ENCODE data around the gene AKR1B1. TPM values are rescaled to one million over a fixed set of nuclear protein-coding genes. Genes with fewer than 3 reads are reported as not detected.
A peak's percentile ranks its signal among the peaks of the same experiment; 100 is the strongest.

AKR1B1 gene
- total RNA-seq, 1 donor from 2014 or later, result 61.8 TPM

DNA sequence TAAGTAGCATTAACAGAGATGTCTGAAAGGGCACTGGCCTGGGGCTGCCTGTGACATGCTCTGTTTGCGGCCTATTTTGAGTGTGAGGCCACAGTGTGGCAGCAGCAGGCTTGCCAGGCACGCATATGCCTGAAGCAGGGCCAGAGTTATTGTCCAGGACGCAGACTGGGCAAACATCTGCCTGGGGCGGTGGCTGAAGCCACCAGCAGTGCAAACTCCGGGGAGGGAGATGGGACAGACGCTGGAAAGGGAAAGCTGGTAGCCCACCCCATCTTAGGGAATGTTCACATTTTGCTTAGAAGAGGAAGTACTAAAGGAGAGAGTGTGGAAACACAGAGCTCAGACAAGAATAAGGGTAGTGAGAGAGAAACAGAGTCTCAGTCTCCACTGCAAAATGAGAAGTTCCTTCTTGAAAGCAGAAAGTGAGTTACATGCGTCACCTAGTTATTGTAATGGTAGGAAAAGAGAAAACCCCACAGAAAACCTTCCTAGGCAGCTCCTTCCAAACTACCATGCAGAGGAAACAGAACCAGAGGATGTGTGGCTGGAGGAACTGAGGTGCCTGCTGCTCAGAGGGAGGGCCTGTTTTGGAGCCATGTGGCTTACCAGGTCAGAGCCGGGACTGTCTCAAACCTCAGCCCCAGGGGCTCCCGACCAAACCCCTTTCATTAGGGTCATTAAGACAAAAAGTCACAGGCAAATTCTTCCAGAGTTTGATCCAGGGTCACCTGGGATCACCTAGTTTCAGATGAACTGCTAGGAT is 14.5 kb downstream of the AKR1B1 start:
- no peaks in the 10 kb centered on the region for H3K27me3 Mint-ChIP-seq (ENCODE audit: unreplicated experiment)
- H3K36me3 Mint-ChIP-seq (ENCODE audit: unreplicated experiment), result peaks cover 64% of the 10 kb centered on the region
- no peak overlapping the region for H3K27ac Mint-ChIP-seq (ENCODE audit: unreplicated experiment)

DNA sequence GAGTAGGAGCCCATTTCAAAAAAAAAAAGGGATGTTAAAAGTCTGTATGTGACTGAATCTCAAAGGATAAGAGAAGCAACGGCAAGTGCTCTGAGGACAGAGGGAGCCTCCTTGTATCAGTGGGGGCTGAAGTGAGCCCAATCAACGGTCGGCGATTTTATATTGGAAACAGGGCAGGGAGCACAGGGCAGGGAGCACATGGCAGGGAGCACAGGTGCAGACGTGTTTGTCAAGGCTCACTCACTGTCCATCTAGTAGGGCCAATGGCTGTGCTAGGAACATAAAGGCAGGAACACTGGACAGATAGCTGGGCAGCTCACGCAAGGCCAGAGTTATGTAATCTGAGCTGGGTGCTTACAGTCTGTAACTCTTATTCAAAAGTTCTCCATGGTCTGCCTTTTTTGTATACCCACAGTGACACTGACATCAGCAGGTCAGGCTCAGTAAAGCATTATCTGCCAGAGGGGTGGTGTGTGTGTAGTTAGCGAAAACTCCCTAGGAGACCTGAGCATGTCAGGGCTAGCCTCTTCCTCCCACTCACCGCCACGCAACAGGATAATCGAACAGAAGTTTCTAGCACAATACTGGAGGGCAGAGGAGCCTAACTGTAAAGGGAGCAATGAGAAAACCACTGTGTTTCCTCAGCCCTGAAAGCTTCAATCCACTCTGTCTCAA is 15.4 kb downstream of the AKR1B1 start:
- Mint-ChIP-seq H3K36me3 (ENCODE audit: unreplicated experiment) (peaks cover 65% of the 10 kb centered on the region), H3K27ac (ENCODE audit: unreplicated experiment) (no peak overlapping the region), H3K9me3 (ENCODE audit: unreplicated experiment) (peaks cover 8% of the 10 kb centered on the region), H3K4me3 (ENCODE audit: unreplicated experiment) (no peak overlapping the region), H3K4me1 (ENCODE audit: unreplicated experiment) (peaks cover under 1% of the 10 kb centered on the region), H3K27me3 (ENCODE audit: unreplicated experiment) (no peaks in the 10 kb centered on the region)
- peak; percentile 68 for DNase-seq (ENCODE audit: extremely low spot score, unreplicated experiment)
- TF ChIP-seq, protein P1, sequence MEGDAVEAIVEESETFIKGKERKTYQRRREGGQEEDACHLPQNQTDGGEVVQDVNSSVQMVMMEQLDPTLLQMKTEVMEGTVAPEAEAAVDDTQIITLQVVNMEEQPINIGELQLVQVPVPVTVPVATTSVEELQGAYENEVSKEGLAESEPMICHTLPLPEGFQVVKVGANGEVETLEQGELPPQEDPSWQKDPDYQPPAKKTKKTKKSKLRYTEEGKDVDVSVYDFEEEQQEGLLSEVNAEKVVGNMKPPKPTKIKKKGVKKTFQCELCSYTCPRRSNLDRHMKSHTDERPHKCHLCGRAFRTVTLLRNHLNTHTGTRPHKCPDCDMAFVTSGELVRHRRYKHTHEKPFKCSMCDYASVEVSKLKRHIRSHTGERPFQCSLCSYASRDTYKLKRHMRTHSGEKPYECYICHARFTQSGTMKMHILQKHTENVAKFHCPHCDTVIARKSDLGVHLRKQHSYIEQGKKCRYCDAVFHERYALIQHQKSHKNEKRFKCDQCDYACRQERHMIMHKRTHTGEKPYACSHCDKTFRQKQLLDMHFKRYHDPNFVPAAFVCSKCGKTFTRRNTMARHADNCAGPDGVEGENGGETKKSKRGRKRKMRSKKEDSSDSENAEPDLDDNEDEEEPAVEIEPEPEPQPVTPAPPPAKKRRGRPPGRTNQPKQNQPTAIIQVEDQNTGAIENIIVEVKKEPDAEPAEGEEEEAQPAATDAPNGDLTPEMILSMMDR (IDR thresholded peaks at IDR 0.05), result no peak

More for the DNA sequence above, 14.5 kb downstream of the AKR1B1 start:
- H3K4me1 Mint-ChIP-seq (ENCODE audit: unreplicated experiment), result peaks cover 5% of the 10 kb centered on the region
- DNase-seq (ENCODE audit: extremely low spot score, unreplicated experiment), result peak; percentile 80
- no peak overlapping the region for H3K4me3 Mint-ChIP-seq (ENCODE audit: unreplicated experiment)
- TF ChIP-seq, protein P1 (IDR thresholded peaks at IDR 0.05), result no peak
- peaks cover 1% of the 10 kb centered on the region for H3K9me3 Mint-ChIP-seq (ENCODE audit: unreplicated experiment)

DNA sequence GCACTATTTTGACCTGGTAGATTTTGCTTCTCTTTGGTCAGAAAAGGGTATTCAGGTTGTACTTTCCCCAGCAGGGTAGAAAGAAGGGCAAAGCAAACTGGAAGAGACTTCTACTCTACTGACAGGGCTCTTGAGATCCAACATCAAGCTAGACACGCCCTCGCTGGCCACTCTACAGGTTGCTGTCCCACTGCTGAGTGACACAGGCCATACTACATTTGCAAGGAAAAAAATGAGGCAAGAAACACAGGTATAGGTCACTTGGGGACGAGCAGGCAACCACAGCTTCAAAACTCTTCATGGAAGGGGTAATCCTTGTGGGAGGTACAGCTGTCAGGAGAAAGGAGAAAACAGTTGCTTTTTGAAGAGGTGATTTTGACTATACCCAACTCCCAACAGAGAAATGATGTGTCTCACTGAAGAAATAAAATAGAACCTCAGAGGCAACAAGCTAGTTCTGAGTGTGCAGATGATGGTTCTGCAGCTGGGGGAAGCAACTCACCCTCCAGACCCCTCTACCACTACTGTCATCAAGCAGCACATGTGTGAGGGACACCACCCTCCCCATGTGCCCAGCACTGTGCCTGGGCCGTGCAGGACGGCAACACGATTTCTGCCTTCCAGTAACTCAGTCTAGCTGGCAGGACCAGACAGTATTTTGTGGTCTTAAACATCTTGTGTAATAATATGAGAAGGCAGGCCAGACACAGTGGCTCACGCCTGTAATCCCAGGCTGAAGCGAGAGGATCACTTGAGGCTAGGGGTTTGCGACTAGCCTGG is 16.3 kb downstream of the AKR1B1 start:
- TF ChIP-seq, protein P1 (IDR thresholded peaks at IDR 0.05), result no peak
- H3K4me1 Mint-ChIP-seq (ENCODE audit: unreplicated experiment), result no peaks in the 10 kb centered on the region
- H3K27ac Mint-ChIP-seq (ENCODE audit: unreplicated experiment), result no peak overlapping the region
- no peaks in the 10 kb centered on the region for H3K27me3 Mint-ChIP-seq (ENCODE audit: unreplicated experiment)
- peak; percentile 64 for DNase-seq (ENCODE audit: extremely low spot score, unreplicated experiment)
- peaks cover 9% of the 10 kb centered on the region for H3K9me3 Mint-ChIP-seq (ENCODE audit: unreplicated experiment)
- peaks cover 60% of the 10 kb centered on the region for H3K36me3 Mint-ChIP-seq (ENCODE audit: unreplicated experiment)
- no peak overlapping the region for H3K4me3 Mint-ChIP-seq (ENCODE audit: unreplicated experiment)

DNA sequence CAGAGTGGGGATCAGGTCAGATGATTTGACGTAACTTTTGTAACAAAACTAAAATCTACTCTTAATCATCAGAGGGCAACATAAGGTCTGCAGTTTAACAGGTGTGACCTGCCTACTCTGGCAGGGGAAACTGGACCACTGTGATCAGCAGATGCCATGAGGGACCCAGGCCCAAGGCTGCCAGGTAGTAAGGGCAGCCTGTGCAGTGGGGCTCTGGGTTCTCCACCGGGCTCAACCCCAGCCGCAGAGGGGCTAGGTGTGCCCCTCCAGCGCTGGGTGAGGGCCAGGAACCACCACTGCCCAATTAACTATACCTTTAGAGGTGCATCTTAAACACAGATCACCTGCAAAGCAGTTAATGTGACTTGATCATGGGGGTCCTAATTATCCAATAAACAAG is 17.6 kb downstream of the AKR1B1 start:
- TF ChIP-seq, protein P1 (IDR thresholded peaks at IDR 0.05), result no peak
- Mint-ChIP-seq H3K4me1 (ENCODE audit: unreplicated experiment) (no peaks in the 10 kb centered on the region), H3K36me3 (ENCODE audit: unreplicated experiment) (peaks cover 52% of the 10 kb centered on the region), H3K27me3 (ENCODE audit: unreplicated experiment) (no peaks in the 10 kb centered on the region), H3K9me3 (ENCODE audit: unreplicated experiment) (peaks cover 15% of the 10 kb centered on the region), H3K4me3 (ENCODE audit: unreplicated experiment) (no peak overlapping the region), H3K27ac (ENCODE audit: unreplicated experiment) (no peak overlapping the region)
- no peak for DNase-seq (ENCODE audit: extremely low spot score, unreplicated experiment)
